GM18508 (cell line): ENCODE results near the gene DLGAP4.

ENCODE experiments used
- ATAC-seq: cut with Tn5 transposase; IDR thresholded peaks from one replicate; pipeline ENCODE4 v1.9.1; 2021; ENCODE audit warnings: moderate number of reproducible peaks; ENCODE audit not compliant: insufficient read depth, unreplicated experiment

DLGAP4 gene

DNA sequence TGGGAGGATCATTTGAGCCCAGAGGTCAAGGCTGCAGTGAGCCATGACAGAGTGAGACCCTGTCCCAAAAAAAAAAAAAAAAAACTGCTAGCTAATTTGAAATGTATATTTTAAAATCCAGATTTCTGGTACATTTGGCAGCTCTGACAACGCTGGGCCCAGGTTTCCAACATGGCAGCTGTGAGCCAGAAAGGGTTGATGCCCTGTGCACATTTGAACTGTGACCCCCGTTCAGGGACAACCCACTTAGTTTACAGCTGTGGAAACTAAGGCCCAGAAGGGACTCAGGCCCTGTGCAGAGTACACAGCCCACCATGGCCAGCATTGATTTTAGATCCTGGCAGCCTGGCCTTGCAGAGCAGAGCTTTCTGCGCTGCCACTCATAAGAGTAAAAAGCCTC is 179.1 kb downstream of the DLGAP4 start:
- ATAC-seq = no peak

GRCh38 chr20:36487069-36487468 is 180.9 kb downstream of the DLGAP4 start:
- no peak for ATAC-seq

DNA sequence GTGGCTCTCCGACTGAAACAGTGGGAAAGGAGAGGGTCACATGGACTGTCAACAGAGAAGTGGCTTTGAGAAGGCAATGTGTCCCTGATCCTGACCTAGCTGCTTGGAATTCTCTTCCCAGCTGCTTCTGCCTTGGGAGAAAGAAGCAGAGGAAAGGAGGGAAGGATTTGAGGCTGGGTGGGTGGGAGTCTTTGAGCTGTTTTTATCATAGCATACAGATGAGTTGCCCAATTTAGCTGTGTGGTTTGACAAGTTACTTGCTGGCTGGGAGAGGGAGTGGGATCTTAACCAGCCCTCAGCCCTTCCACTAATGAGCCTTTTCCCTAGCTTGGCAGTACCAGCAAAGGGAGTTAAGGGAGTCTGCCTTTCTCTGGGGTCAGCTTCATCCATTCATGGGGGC is 184.1 kb downstream of the DLGAP4 start:
- ATAC-seq = no peak

GRCh38 chr20:36491901-36492617 is 185.9 kb downstream of the DLGAP4 start:
- ATAC-seq = no peak

GRCh38 chr20:36493051-36493800 is 187.1 kb downstream of the DLGAP4 start:
- ATAC-seq = no peak

DNA sequence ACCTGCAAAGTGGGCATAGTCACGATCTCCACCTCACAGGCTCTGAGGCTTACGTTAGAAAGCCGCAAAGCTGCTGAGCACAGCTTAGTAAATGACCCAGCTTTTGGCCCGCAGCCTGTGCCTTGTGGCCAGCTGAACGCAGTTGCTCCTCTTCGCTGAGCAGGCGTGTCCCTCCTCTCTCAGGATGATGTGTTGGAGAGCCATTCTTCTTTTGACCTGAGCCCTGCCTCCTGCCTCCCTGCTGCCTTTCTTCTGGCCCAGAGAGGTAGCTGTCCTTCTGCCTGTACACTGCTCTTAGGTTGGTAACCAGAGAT is 187.6 kb downstream of the DLGAP4 start:
- no peak for ATAC-seq

GRCh38 chr20:36496707-36497669 is 190.8 kb downstream of the DLGAP4 start:
- no peak for ATAC-seq

DNA sequence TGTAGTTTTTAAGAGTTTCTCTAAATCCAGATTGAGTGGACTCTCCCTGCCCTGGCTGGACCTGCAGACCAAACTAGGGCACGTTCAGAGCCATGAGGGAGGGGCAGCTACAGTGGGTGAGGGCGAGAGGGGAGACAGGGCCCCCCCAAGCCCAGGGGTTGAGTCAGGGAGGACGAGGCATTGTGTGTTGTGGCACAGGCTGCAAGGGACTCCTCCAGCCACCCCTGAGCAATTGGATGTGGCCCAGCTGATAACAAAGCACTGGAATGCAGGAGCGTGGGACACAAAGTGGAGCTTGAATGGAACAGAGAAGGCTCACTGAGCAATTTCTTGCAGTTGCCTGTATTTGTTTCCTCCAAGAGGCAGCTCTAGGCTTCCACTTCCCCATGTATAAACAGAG is 191.7 kb downstream of the DLGAP4 start:
- ATAC-seq = no peak

DNA sequence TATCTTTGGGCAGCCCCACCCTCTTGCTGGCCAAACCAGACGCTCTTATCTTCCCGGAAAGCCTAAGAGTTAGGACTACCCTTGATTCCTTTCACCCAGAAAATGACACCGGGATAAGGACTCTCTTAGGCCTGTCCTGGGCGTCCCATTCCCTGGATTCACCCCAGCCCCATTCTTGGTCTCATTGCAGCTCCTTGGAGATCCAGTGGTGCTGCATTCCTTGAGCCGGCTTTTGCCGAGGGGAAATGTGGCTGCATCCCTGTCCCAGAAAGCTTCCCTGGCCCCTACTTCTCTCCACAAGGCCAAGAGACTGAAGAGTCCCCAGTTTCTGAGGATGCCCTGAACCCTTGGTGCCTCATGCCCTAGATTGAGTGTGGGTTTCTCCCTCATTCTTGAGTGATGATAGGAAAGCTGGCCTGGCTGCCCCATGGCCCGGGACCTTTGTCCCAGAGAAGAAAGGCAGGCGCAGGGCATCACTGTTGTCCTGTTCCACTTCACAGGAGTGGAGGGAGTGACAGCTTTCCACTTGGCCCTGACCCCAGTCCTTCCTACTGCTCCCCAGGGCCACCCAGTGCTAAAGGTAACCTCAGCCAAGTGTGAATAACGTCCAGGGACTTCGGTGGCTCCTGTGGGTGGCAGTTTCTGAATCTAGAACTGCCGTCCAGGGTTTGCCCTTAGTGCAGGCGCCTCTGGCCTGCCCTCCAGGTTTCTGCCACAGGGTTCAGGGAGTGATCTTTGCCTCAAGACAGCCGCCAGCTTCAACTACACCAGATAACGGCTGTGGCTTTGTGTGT is 192.4 kb downstream of the DLGAP4 start:
- ATAC-seq = no peak

GRCh38 chr20:36499211-36499610 is 193.1 kb downstream of the DLGAP4 start:
- ATAC-seq = no peak

GRCh38 chr20:36499723-36500501 is 193.8 kb downstream of the DLGAP4 start:
- ATAC-seq = no peak

DNA sequence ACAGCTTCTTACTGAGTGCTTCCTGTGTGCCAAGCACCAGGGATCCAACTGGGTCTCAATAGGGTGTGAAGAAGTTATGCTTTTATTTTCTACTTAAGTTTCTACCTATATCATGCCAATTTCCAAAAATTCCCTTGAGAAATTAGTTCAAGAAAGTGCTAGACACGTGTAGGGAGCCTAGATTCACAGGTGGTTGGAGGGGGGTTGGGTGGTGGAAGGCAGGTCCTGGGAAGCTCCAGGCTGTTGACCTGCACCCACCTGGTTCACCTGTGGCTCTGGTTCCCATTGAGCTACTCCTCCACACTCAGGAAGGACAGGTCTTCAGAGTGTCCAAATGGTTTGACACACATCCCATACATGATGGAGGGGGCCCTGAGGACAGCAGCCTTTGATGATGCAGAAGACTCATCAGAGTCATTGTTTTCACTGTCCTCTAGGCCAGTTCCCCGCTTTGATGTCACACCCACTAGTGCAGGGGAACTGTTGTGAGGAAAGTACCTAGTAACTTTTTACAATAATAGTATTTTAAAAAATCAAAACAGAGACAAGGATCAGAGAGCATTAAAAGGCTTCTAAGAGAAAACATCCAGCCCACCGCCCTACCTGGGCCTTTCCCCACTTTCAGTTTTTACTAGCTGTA is 195.3 kb downstream of the DLGAP4 start:
- ATAC-seq = no peak

- no peak for ATAC-seq
These were observed 198.2 kb downstream of the DLGAP4 start for GRCh38 chr20:36504295-36504694.

GRCh38 chr20:36506253-36506652 is 200.1 kb downstream of the DLGAP4 start:
- ATAC-seq = no peak

DNA sequence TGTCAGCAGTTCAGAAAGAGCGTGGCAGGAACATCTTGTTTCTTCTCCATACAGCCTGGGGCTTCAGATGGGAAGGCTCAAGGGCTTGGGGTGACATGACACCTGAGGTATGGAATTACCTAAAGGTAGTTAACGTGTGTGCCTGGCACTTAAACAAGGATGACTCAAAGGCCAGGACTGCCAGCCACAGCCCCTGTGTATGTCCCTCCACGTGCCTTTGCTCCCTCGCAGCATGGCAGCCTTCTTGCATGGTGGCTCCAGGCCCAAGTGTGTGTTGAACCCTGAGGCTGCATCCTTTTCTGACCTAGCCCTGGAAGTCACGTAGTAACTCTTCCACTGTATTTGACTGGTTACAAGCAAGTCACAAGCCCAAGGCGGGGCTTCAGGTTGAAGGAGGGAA is 201.6 kb downstream of the DLGAP4 start:
- ATAC-seq = no peak

GRCh38 chr20:36519012-36519719 is 213.0 kb downstream of the DLGAP4 start:
- no peak for ATAC-seq

- no peak for ATAC-seq
These were observed 213.8 kb downstream of the DLGAP4 start for GRCh38 chr20:36519944-36520343.

DNA sequence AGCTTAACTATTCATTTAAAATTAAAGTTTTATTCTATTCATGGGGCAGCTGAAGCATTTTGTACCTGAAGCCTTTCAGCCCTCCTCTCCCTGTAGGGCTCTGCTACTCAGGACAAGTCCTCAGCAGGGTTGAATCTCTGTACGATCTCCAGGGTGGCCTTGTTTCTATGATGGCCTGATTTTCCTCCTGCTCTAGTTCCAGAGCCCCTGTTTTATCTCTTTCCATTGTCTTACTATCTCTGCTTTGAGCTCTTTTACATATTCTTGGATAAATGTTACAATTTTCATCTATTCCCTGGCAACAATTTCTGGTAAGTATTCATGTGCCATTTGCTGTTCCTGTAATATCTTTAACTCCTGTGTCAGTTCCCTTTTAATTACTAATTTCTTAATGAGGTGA is 215.4 kb downstream of the DLGAP4 start:
- no peak for ATAC-seq
